Esophagus muscularis mucosa (tissue), 3 donors: ENCODE measurements around the gene IRF8.

ENCODE experiments used
- POLR2A ChIP-seq: fragments of 450-650 bp; IDR thresholded peaks from one replicate; pipeline ENCODE4 v1.6.1; 2017; ENCODE audit warnings: antibody characterized with exemption, moderate library complexity, mild to moderate bottlenecking, low read depth
- TF ChIP-seq, protein P1 (sequence below), 3 experiments: fragments of 200-600 bp in 2 of 3; fragments of 450-650 bp in 1 of 3; sonication (generic) in 2 of 3; IDR thresholded peaks; one replicate each; pipeline ENCODE4 v1.5.1; 2017 to 2019; ENCODE audit warnings: antibody characterized with exemption in 3 of 3, mild to moderate bottlenecking in 2 of 3, moderate library complexity in 1 of 3

DNA sequence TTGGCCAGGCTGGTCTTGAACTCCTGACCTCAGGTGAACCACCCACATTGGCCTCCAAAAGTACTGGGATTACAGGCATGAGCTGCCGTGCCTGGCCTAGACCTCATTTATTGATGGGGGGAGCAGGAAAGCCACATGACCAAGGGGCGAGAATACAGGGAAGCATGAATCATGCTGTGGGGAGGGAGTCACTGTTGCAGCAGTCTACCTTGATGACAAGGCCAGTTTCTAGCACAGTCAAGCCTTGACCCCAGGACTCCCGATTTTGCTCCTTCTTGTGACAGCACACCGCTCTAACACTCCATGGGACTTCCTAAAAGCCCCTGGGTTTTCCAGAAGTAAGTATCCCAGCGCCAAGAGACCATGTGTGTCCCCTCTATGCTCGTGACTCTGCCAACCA lies 42.9 kb upstream of the IRF8 start:
- TF ChIP-seq, protein P1, sequence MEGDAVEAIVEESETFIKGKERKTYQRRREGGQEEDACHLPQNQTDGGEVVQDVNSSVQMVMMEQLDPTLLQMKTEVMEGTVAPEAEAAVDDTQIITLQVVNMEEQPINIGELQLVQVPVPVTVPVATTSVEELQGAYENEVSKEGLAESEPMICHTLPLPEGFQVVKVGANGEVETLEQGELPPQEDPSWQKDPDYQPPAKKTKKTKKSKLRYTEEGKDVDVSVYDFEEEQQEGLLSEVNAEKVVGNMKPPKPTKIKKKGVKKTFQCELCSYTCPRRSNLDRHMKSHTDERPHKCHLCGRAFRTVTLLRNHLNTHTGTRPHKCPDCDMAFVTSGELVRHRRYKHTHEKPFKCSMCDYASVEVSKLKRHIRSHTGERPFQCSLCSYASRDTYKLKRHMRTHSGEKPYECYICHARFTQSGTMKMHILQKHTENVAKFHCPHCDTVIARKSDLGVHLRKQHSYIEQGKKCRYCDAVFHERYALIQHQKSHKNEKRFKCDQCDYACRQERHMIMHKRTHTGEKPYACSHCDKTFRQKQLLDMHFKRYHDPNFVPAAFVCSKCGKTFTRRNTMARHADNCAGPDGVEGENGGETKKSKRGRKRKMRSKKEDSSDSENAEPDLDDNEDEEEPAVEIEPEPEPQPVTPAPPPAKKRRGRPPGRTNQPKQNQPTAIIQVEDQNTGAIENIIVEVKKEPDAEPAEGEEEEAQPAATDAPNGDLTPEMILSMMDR (IDR thresholded peaks at IDR 0.05) = no peak
- no peak for TF ChIP-seq POLR2A
